ENCODE results near the gene AEBP1.

DNA sequence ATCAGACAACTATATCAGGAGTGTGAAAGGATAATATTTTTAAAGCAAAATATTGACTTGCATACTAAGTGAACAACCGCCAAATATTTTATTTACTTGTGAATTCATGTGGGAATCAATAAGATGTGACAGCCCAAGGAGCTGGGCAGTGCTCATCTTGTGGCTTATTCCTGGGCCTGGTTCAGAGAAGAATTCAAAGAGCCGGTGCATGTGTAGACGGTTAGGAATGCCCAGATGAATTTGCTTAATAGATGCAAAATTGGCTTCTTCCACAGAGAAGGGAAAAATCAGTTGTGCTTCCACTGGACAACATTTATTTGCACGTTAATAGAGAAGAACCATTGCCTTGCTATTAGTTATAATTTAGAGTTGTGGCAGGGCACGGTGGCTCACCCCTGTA is 32.6 kb downstream of the AEBP1 start:
- TF ChIP-seq POLR2AphosphoS5 (IDR thresholded peaks at IDR 0.05; ENCODE audit: borderline replicate concordance, low read depth, low read length) (no peak), FOXP2 (optimal IDR thresholded peaks at IDR 0.05; ENCODE audit: control extremely low read depth, extremely low read length, insufficient read depth) (no peak)
